ENCODE data around the gene PLXND1.

GRCh38 chr3:129577366-129577765 is 29.1 kb downstream of the PLXND1 start:
- TF ChIP-seq CTCF (IDR thresholded peaks at IDR 0.05), result no peak
- TF ChIP-seq EZH2 (IDR thresholded peaks at IDR 0.05; ENCODE audit: borderline replicate concordance, insufficient read depth, low read depth, low read length, poor library complexity, severe bottlenecking), result no peak
